K562 (cell line): Measurements from ENCODE around the gene LRRC61. TPM values are rescaled to one million over a fixed set of nuclear protein-coding genes. Genes with fewer than 3 reads are reported as not detected.

Source experiments
- ATAC-seq: fragments of 200-7000 bp; cut with Tn5 transposase; 3 replicates; pipeline ENCODE4 v1.9.1; 2020; ENCODE audit warnings: moderate library complexity
- BruUV-seq: library from RNA; stranded (reverse); fragments of 400-500 nt; replicated peaks from 2 replicates; lab custom pipeline; 2021; lab: Mats Ljungman, UMichigan
- CTCF ChIA-PET: fragments of 300-600 bp; formaldehyde crosslinking; extraction: SDS; loops from one replicate; lab custom pipeline; 2021; ENCODE audit warnings: low intra/inter-chr PET ratio; lab: Yijun Ruan, JAX
- POLR2A ChIA-PET: fragments of 300-600, 350-650 bp; sonication (Branson Sonifier 250); formaldehyde crosslinking; extraction: SDS; loops from one replicate; lab custom pipeline; 2021; ENCODE audit warnings: antibody characterized with exemption, inconsistent platforms; lab: Yijun Ruan, JAX
- DNase-seq, 4 experiments: peaks; one replicate each; pipeline versions ENCODE4 v3.0.0 to v3.0.0-alpha.2; 2011 to 2018; ENCODE audit warnings: low spot score in 3 of 4, mixed read lengths in 3 of 4; ENCODE audit errors: extremely low read depth in 1 of 4
- FAIRE-seq: peaks from 2 replicates; lab custom pipeline; 2011; peaks lifted over from hg19 to GRCh38; lab: Jason Lieb, UNC
- H2AFZ ChIP-seq: 2 replicates; pipeline ENCODE4 v1.6.0; 2011; ENCODE audit warnings: low read depth, low read length, control low read depth, inconsistent platforms
- H3K27ac ChIP-seq: fragments of 200-600 bp; 3 replicates; pipeline ENCODE4 v1.8.0; 2011; ENCODE audit warnings: low read depth, mild to moderate bottlenecking, control low read depth, inconsistent platforms, low read length, moderate library complexity, mixed read lengths; ENCODE audit errors: extremely low read depth
- H3K27me3 ChIP-seq, 2 experiments: fragments of 300-600 bp in 1 of 2; 2 replicates in 1 of 2; 3 replicates in 1 of 2; pipeline versions ENCODE4 v1.6.0 to v1.8.0; 2011; ENCODE audit warnings: inconsistent platforms in 2 of 2, low read length in 2 of 2, mild to moderate bottlenecking in 1 of 2, mixed read lengths in 1 of 2, moderate library complexity in 1 of 2; ENCODE audit not compliant: control insufficient read depth in 2 of 2, insufficient read depth in 2 of 2
- H3K36me3 ChIP-seq: fragments of 300-600 bp; 3 replicates; pipeline ENCODE4 v1.8.0; 2011; ENCODE audit warnings: mild to moderate bottlenecking, low read length, inconsistent platforms; ENCODE audit not compliant: control insufficient read depth, insufficient read depth
- H3K4me1 ChIP-seq, 2 experiments: fragments of 200-600 bp in 1 of 2; replicated peaks in 1 of 2; 2 replicates in 1 of 2; 3 replicates in 1 of 2; pipeline versions ENCODE4 v1.5.1 to v1.8.0; 2011; ENCODE audit warnings: inconsistent platforms in 2 of 2, low read length in 2 of 2, mild to moderate bottlenecking in 1 of 2, mixed read lengths in 1 of 2, moderate library complexity in 1 of 2; ENCODE audit not compliant: control insufficient read depth in 2 of 2, insufficient read depth in 2 of 2
- H3K4me2 ChIP-seq: 2 replicates; pipeline ENCODE4 v1.6.1; 2011; ENCODE audit warnings: low read length, control low read depth, inconsistent platforms, mixed read lengths; ENCODE audit not compliant: insufficient read depth
- H3K4me3 ChIP-seq: fragments of 200-600 bp; sonication (generic), shearing (Covaris generic); 2 replicates; pipeline ENCODE4 v1.5.1; 2016; ENCODE audit warnings: control low read depth, inconsistent platforms
- H3K79me2 ChIP-seq: fragments of 200-600 bp; 3 replicates; pipeline ENCODE4 v1.8.0; 2011; ENCODE audit warnings: low read length, inconsistent platforms; ENCODE audit not compliant: control insufficient read depth, insufficient read depth
- H3K9ac ChIP-seq, 2 experiments: 2 replicates each; pipeline versions ENCODE4 v1.6.0 to v1.6.1; 2011; ENCODE audit warnings: low read depth in 2 of 2, low read length in 2 of 2, control low read depth in 1 of 2, inconsistent platforms in 1 of 2, mild to moderate bottlenecking in 1 of 2, mixed read lengths in 1 of 2; ENCODE audit not compliant: insufficient read depth in 1 of 2
- H3K9me1 ChIP-seq: one replicate; pipeline ENCODE4 v1.6.0; 2011; ENCODE audit warnings: inconsistent platforms, mild to moderate bottlenecking, low read length, moderate library complexity; ENCODE audit not compliant: control insufficient read depth, insufficient read depth
- H3K9me3 ChIP-seq: replicated peaks from 2 replicates; pipeline ENCODE4 v1.5.1; 2011; ENCODE audit warnings: low read depth, low read length, inconsistent platforms; ENCODE audit not compliant: control insufficient read depth, insufficient read depth
- H4K20me1 ChIP-seq: replicated peaks from 2 replicates; pipeline ENCODE4 v1.6.1; 2011; ENCODE audit warnings: low read length, inconsistent platforms, mixed read lengths; ENCODE audit not compliant: control insufficient read depth, insufficient read depth
- SP1 ChIP-seq: sonication (generic); formaldehyde crosslinking; IDR thresholded peaks from 2 replicates; pipeline ENCODE4 v1.8.1; 2022; ENCODE audit warnings: mild to moderate bottlenecking, missing genetic modification reagents
- WGBS: fragments of 100-300 bp; shearing (Covaris generic); methylation state at CpG from one replicate; pipeline ENCODE4 v1.1.6; 2016; ENCODE audit warnings: low coverage, mixed read lengths; ENCODE audit not compliant: insufficient coverage; ENCODE audit errors: missing lambda C conversion rate; 5-methylcytosine and 5-hydroxymethylcytosine counted together
- in situ Hi-C: fragments of 300-500 bp; cut with MboI; formaldehyde crosslinking; loops from 4 replicates; pipeline ENCODE4 v1.15.0; 2018; ENCODE audit warnings: inconsistent platforms, mixed read lengths
- intact Hi-C: fragments of 100-400 bp; cut with micrococcal nuclease; formaldehyde crosslinking; loops from 2 replicates; pipeline ENCODE4 v1.14.2; 2022
- polyA plus RNA-seq, 8 experiments: library from polyadenylated mRNA; depleted of rRNA in 4 of 8; stranded (reverse) in 5 of 8; unstranded in 3 of 8; fragments of >200 nt; fragmentation: Nextera tagmentation in 2 of 8; fragmentation: Illumina TruSeq in 1 of 8; extraction: Ambion mirVana in 2 of 8; extraction: Trizol in 1 of 8; gene quantifications; 2 replicates each; pipeline versions ENCODE4 v1.2.1 to v1.2.3, GENCODE V29; 2011 to 2014; ENCODE audit warnings: inconsistent platforms in 1 of 8, missing spikeins in 1 of 8
- total RNA-seq, 7 experiments: library from RNA; depleted of rRNA in 6 of 7; stranded (reverse); fragments of >200 nt in 6 of 7; fragmentation: Illumina TruSeq in 2 of 7; extraction: Trizol in 2 of 7; gene quantifications; 2 replicates each; pipeline versions ENCODE4 v1.2.1 to v1.2.3, GENCODE V29; 2011 to 2021; ENCODE audit warnings: low replicate concordance in 1 of 7
- TF ChIP-seq, protein P1 (sequence below): fragments of 250-450 bp; sonication (Bioruptor Pico); IDR thresholded peaks from 2 replicates; pipeline ENCODE4 v1.5.1; 2021; ENCODE audit warnings: mild to moderate bottlenecking
- TF ChIP-seq, protein P2 (sequence below): fragments of 450-650 bp; IDR thresholded peaks from 2 replicates; pipeline ENCODE4 v1.6.1; 2018; ENCODE audit not compliant: partially characterized antibody

Gene LRRC61
- total and polyA plus RNA-seq, 9 of the 15 experiments (the other 6 are each of a cell fraction or from before 2014, with no cell fraction given) = 1.3 to 55.2 (median 35.2) TPM

DNA sequence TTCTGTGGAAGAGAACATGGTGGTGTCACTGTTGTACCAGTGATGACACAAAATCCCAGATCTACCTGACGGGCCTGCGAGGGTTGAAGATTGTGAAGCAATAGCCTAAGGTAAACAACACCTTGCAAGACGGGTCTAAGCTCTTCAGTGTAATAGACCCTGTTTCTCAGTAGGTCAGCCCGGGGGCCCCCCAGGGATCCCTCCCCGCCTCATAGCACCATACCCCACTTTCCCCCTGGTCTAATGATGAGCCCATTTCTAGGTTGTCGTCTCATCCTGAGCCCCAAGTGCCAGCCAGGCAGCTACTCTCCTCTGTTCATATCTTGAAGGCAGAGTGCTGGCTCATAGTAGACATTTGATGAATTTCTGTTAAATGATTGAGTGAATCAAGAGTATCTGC, 2.7 kb downstream of the LRRC61 start:
- Histone ChIP-seq H3K27me3 (no peaks in the 10 kb centered on the region), H3K9me3 (no peaks in the 10 kb centered on the region), H3K4me3 (no peak overlapping the region), H3K79me2 (peaks cover 74% of the 10 kb centered on the region), H3K9ac (no peak overlapping the region), H3K9me1 (no peaks in the 10 kb centered on the region), H2AFZ (no peak overlapping the region), H3K4me1 (peaks cover 27 to 54% of the 10 kb centered on the region in 2 experiments), H4K20me1 (no peaks in the 10 kb centered on the region; the same call in 1 of the 2 replicates), H3K36me3 (peaks cover 67% of the 10 kb centered on the region), H3K4me2 (no peak overlapping the region), H3K27ac (no peak overlapping the region)
- 97% methylated on average over 6 of the region's 6 CpGs for WGBS
- in situ Hi-C loops (no loop called here), intact Hi-C loops (no loop called here)
- no peak for ATAC-seq
- CTCF ChIA-PET = interaction anchor here (0.7 kb wide), 1 partner anchor 777 kb away, joined by 3 read pairs; no protein-coding TSS in a partner anchor
- 0 out of 2 replicates have a peak, but pooled peaks have one; percentile 13 for TF ChIP-seq SP1 (CRISPR knock-in tag)
- TF ChIP-seq, protein P1, sequence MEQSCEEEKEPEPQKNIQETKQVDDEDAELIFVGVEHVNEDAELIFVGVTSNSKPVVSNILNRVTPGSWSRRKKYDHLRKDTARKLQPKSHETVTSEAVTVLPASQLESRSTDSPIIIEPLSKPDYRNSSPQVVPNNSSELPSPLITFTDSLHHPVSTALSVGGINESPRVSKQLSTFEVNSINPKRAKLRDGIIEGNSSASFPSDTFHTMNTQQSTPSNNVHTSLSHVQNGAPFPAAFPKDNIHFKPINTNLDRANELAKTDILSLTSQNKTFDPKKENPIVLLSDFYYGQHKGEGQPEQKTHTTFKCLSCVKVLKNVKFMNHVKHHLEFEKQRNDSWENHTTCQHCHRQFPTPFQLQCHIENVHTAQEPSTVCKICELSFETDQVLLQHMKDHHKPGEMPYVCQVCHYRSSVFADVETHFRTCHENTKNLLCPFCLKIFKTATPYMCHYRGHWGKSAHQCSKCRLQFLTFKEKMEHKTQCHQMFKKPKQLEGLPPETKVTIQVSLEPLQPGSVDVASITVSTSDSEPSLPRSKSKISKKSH = no peak
- TF ChIP-seq, protein P2, sequence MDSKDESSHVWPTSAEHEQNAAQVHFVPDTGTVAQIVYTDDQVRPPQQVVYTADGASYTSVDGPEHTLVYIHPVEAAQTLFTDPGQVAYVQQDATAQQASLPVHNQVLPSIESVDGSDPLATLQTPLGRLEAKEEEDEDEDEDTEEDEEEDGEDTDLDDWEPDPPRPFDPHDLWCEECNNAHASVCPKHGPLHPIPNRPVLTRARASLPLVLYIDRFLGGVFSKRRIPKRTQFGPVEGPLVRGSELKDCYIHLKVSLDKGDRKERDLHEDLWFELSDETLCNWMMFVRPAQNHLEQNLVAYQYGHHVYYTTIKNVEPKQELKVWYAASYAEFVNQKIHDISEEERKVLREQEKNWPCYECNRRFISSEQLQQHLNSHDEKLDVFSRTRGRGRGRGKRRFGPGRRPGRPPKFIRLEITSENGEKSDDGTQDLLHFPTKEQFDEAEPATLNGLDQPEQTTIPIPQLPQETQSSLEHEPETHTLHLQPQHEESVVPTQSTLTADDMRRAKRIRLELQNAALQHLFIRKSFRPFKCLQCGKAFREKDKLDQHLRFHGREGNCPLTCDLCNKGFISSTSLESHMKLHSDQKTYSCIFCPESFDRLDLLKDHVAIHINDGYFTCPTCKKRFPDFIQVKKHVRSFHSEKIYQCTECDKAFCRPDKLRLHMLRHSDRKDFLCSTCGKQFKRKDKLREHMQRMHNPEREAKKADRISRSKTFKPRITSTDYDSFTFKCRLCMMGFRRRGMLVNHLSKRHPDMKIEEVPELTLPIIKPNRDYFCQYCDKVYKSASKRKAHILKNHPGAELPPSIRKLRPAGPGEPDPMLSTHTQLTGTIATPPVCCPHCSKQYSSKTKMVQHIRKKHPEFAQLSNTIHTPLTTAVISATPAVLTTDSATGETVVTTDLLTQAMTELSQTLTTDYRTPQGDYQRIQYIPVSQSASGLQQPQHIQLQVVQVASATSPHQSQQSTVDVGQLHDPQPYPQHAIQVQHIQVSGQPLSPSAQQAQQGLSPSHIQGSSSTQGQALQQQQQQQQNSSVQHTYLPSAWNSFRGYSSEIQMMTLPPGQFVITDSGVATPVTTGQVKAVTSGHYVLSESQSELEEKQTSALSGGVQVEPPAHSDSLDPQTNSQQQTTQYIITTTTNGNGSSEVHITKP = no peak
- BruUV-seq = no TSS peak
- POLR2A ChIA-PET = interaction anchor here (0.9 to 5.9 kb wide), 8 partner anchors 9 to 85 kb away, joined by 3 to 35 read pairs (median 6); no protein-coding TSS in a partner anchor
- DNase-seq = peak in 1 of 4 experiments; percentile 12
- no peak for FAIRE-seq
